DMS79 treated with DMSO at 0.1 percent for 48 hours (cell line): ENCODE data around the gene DOCK2.
"Not testable (repeated sequence)": the region's sequence is repeated elsewhere in the genome, so short reads cannot be mapped to it uniquely, and the experiment has no call there.

Experiments
- DNase-seq: peaks from one replicate; lab custom pipeline; 2025; lab: John Stamatoyannopoulos, UW

Gene DOCK2

DNA sequence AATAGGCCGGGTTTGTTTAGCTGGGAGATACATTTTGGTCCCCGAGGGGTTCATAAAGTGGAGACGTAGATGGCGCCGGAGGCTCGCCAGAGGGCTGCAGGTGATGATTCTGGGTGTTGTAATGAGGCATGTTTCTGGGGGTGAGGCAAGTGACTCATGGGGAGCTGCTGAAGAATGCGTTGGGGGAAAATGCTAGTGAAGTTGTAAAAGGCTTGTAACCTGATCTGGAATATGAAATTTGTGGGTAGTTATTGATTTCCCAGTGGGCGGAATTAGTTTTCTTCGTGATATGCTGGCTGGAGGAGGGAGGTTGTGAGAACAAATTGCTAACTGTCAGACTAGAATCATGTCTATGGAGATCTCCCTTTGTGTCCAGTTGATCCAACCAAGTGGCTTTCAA is 158.3 kb downstream of the DOCK2 start:
- DNase-seq, result no peak

DNA sequence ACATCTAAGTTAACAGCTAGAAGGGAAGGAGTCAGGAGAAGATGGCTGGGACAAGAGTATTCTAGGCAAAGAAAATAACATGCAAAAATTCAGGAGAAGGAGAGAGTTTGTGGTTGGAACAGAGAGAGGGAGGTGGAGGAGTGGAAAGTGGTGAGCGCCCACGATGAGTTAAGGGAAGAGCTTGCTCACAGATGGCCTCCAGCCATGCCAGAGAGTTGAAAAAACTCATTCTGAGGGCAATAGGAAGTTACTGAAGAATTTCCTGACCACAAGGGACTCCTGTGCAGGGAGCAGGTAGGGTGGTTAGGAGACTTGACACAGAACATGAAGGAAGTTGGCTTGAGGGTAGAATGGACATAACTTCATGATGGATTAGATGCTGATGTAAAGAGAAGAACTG is 159.7 kb downstream of the DOCK2 start:
- no peak for DNase-seq

DNA sequence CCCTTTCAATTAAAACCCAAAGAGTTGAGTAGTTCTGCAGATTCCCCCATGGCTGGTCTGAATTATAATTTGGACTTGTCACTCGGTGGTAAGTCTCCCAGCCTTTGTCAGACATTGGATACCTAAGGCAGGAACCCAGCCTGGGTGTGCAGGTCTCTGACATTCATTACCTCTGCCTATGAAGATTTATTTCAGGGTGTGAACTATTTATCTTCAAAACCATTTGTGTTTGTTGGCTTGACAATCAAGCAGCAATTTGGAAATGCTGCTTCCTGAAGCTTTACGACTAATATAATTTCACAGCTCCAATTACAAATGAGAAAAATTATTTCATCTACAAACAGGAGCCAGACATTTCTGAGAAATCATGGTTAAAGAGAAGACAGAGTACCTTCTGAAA is 160.5 kb downstream of the DOCK2 start:
- DNase-seq, result no peak

DNA sequence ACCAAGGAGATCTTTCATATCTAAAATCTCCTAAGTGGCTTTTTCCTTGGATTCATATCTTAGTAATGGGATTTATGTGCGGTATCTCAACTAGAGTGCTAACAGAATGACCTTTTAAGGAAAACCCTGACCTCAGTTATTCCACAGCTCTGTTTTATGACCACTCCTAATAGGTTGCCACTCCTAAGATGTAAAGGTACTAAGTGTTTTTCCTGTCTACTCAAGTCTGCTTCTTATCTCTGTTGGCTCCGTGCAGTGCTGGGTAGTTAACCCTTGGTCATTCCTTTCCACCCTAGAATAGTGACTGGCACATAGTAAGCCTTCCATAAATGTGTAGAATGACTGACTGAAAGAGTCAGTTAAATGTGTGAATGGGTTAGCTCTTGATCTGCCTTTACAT is 161.4 kb downstream of the DOCK2 start:
- no peak for DNase-seq

DNA sequence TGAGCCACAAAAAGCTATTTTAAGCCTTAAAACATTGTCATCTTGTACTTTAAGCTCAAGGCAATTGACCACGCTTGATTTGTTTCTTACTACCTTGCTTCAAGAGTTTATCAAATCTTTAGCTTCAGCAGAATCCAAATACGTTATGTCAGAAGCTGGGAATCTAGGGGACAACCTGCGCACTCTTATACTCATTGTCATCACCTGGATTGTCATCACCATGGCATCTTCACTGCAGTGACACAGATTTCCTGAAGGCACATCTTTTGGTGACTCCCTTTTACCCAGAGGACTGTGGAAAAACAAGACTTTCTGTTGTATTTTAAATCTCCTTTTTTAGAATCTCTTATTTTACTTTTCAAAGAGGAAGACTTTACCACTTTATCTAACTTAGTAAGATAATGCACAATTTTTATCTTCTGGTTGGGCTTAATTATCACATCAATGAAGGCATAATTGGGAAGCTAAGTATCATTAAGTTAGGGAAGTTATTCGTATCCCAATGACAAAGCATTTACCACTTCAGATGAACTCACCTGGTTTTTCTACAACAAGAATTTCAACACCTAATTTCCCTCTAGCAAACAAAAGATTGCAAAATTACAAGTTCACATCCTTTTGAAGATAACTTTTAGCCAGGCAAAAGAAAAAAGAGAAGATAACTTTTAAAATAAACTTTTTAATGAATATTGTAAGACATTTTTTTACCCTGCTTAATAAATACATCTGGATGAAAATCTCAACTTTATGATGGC is 162.0 kb downstream of the DOCK2 start:
- no peak for DNase-seq

DNA sequence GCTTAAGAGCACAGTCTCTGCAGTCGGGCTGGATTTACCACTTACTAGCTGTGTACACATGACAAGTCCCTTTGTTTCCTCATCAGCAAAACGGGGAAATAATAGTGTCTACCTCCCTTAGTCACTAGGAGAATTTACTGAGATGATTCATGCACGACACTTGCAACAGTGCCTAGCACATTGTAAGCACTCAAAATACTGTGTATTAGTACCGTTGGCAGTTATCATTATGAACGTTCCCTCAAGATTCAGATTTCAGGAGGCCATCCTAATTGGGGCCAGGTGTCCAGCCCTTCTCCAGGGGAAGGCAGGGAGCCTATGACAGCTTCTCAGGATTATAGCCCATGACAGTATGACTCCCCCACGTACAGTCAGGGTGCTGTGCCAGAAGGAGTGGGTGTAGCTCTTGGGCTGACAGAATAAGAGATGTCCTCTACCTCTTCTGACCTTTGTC is 164.3 kb downstream of the DOCK2 start:
- no peak for DNase-seq

DNA sequence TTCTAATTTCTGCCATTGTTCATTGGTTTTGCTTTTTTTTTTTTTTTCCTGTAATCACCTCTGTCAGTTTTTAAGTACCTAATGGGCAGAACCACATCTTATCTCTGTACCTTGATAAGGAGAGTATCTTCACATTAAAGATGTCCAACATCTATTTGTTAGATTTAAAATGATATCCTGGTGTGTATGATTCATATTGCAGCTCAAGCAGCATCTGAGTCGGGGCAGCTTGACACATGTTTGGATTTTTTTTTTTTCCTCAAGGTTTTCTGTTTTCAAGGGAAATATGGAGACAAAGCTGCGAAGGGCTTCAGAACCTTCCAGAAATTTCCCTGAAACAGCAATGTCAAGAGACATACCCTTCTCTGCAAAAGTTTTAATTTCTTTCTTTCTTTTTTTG is 164.7 kb downstream of the DOCK2 start:
- no peak for DNase-seq

DNA sequence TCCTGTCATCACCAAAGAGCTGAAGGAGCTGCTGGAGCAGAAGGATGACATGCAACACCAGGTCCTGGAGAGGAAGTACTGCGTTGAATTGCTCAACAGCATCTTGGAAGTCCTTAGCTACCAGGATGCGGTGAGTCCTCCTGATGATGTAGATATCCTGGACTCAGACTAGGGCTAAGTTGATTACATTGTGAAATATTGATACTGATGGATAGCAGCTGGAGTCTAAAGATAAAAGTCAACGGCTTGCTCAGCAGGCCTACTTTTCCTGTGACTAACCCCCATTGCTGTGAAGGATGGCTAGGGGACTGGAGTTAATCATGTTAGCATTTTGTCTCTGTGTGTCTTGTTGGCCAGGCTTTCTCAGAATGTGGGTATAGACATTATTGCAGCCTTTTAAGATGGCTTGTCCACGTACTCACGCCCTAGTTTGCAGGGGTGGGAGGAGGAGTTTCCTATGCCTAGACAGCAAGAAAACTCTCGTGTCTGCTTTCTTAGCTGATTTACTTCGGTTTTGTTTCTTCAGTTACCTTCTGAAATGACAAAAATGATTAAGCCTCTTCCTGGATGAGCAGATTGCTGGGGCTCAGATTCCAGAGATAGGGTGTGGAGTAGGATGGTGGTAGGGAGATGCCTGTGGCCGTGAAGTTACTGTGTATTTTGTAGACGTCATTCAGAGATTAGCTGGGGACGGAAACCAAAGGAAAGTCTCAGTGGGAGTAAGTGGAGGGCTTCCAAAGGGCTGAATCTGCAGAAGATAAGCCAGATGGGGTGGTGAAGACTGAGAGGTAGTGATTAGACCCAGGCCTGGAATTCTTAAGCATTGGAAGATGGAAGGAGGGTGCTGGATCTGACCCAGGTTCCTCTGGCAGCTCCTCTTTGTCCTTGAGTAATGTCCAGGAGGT is 166.3 kb downstream of the DOCK2 start:
- DNase-seq, result no peak

DNA sequence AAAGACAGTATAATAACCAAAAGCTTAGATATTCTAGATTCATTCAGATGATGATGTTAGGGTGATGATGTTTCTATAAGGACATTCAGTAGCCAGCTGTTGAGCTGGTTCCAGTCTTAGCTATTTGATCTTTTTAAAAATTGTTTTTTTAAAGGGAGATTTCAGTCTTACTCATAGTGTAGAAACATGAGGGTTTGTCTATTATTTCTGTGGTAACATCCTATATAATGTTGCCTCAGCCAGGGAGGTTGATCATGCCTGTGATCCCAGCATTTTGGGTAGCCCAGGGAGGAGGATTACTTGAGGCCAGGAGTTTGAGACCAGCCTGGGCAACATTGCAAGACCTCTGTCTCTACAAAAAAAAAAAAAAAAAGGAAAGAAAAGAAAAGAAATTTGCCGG is 167.8 kb downstream of the DOCK2 start:
- DNase-seq, result no peak

DNA sequence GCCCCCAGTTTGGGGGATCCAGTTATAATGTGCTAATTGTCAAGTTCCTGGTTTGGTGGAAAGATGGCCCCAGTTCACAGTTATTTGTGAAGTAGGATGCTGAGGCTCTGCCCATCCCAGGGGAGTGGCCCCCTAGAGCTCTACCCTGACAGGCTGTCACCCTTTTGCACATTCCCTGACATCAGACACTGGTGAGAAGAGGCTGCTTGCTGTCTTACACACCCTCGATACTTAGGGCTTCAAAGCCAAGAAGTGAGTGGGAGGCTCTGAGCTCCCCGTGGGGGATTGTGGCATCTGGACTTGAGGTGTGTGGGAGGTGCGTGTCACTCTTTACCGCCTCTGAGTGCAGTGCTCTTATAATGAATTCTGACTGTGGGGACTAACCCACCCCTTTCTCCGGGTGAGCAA is 168.5 kb downstream of the DOCK2 start:
- no peak for DNase-seq

DNA sequence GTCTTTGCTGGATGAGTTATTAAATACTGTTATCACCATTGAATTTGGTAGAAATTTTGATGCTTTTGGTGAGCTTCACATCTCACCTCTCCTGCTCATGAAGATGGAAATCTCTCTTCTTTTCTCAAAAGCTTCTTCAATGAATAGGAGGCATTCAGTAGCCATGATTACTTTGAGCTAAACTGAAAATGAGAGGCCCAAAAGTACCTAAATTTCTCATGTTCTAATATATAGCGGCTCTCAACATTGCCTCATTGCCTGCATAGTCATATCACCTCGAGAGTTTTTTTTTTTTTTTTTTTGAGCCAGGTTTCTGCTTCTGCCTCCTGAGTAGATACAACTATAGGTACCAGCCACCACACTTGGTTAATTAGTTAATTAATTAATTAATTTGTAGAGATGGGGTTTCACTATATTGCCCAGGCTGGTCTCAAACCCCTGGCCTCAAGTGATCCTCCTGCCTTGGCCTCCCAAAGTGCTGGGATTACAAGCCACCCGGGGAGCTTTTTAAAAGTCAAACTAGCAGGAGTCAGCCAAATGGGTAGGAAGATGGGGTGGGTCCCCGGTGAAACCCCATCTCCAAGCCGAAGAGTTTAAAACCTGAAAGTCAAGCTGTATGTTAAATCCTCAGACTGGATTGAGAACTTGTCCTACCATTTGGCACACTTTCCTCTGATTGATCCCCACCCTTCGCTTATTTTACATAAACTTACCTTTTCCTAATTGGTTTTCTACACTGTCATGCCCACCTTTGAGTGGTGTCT is 169.0 kb downstream of the DOCK2 start:
- no peak for DNase-seq

DNA sequence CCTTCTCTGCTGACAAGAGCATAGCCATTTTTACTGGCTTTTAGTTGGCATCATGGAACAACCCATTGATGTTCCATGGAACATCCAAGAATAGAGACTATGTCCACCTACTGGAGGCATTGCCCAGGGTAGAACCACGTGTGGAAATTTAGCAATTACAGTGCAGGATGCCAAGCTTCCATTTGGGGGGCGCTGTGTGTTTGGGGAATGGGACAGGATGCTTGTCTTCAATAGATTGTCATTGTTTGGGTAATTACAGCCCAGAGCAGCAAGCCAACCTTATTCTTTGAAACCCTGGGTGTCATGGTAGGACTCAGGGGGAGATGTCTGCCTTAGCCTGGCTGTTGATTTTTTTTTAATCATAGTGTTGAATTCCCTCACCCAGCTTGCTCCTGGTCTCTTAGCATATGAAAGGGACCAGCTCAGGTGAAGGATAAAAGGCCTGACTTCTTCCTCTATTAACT is 171.1 kb downstream of the DOCK2 start:
- DNase-seq, result no peak

DNA sequence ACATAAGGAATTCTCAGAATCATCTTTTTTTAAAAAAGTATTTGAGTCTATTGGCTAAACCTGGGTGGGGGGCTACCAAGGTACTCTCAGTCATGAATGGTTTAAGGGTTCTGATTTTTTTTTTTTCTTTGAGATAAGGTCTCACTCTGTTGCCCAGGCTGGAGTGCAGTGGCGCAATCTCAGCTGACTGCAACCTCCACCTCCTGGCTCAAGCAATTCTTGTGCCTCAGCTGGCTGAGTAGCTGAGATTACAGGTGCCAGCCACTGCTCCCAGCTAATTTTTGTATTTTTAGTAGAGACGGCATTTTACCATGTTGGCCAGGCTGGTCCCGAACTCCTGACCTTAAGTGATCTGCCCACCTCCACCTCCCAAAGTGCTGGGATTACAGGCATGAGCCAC is 171.8 kb downstream of the DOCK2 start:
- not testable (repeated sequence) for DNase-seq

DNA sequence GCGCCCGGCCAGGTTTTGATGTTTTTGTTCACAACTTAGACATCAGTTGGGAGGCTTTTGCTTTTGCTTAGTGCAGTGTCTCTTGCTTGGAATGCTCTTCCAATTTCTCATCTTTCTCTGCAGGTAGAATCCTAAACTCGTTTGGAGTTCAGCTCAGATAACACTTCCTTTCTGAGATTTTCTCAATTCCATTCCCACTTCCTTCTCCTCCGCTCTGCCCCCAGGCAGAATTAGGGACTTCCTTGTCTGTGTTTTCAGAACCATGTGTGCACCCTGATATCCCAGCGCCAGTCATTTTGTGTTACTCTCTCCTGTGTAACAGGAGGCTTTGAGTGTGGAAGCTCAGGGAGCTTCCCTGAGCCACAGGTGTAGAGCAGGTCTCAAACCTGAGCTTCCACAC is 172.2 kb downstream of the DOCK2 start:
- DNase-seq, result no peak

DNA sequence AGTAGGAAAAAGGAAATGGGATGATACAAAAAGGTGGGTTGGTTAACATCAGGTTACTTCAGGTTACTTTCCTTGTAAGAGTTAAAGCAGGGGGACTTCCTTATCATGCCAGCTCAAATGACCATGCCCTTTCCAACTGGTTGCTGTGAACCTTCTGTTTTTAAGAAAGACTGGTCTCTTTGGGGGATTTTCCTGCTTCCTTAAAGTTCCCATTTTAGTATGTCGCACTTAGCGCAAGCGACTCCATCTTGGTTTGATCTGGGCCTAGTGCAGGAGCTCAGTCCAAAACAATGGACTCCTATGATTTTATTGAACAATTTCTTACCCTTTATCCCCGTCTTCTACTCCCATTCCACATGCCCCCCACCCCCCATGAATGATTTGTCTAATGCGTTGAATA is 173.4 kb downstream of the DOCK2 start:
- no peak for DNase-seq

DNA sequence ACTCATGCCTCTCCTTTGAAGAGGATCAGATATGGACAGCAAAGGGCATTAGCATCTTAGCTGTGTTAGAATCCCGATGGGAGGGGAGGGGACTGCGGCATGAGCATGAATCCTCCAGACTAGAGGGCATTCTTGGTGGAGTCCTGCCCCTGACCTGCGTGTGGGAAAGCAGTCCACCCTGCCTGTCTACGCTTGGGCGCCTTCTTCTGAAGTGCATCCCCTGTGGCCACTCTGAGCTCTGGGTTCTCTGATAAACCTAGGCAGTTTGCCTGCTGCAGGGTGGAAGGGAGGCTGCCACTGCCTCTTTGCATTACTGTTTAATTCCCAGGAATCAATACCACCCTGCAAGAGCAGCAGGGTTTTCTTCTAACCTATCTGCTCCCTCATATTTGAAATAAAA is 173.9 kb downstream of the DOCK2 start:
- no peak for DNase-seq

DNA sequence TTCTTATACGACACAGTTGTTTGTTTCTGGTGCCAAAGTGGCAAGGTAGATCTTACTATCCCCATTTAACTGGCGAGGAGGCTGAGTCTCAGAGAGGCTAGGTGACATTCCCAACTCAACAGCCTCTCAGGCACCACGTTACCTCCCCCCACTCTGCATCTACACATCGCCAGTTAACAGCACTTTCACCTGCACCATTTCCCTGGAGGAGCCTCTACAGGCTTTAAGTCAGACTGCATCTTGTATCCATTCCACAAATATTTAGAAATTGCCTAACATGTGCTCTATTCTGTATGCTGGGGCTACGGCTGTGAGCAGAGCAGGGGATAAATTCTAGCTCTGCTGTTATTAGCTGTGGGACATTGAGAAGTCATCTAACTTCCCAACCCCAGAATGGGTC is 174.6 kb downstream of the DOCK2 start:
- DNase-seq, result no peak

DNA sequence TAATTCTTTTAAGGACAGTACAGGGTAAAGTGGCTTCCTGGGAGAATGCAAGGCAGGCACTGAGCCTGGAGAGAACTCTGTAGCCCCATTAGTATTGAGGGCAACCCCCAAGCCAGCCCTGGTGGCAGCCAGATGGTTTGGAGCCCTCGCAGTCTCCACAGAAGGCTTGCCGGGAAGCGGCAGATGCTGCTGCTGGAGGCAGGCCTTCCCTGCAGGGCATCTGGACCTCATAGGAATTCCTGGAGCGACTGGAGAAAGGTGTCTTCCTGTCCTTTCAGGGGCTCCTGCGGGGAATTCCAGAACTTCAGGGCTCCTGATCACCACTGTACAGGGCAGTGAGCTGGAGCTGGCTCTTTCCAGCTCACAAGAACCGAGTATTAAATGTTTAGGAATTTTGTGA is 175.7 kb downstream of the DOCK2 start:
- DNase-seq, result no peak

DNA sequence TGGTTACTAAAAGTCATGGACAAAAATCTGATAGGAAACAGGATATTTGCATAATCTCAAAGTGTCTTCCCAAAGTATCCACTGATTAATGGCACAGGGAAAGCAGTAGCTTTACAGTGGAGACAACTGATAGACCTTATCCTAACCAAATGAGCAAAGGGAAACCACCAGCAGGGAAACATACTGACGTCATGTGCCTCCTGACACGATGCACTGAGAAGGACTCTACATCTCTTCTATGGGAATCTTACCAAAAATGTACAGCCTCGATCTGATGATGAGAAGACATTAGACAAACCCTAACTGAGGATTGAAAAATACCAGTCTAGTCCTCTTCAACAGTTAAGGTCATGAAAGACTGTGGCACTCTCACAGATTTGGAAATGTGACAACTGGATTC is 177.0 kb downstream of the DOCK2 start:
- DNase-seq, result no peak

DNA sequence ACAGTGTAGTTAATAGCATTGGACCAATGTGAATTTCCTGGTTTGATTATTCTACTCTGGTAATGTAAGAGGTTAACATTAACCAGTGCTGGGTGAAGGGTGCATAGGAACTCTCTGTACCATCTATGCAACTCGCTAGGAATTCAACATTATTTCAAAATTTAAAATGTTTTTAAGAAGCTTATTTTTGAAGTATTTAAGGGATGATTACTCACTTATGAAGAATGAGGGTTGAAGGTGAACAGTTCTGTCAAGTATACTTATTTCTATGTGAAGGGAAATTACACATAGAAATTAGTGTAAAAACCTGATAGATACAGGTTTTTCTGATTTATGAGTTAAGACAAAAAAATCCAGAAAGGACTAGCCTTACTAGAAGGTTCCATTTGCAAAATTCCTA is 177.4 kb downstream of the DOCK2 start:
- no peak for DNase-seq

DNA sequence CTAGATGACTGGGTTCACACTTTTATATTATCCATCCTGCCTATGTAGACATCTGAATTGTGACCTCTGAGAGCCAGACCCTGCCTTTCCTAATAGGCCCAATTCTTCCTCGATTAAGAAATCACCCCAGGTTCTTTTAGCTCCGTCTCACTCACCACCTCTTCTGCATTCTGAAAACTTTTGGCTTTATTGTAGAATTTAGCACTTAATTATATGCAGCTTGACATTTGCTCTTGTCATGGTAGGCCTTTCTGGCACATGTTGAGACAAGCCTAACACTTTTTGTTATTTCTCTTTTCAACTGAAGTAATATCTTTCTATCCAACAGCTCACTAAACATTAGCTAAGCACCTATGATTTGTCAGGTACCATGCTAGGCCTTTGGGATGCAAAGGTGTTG is 180.0 kb downstream of the DOCK2 start:
- DNase-seq, result no peak

DNA sequence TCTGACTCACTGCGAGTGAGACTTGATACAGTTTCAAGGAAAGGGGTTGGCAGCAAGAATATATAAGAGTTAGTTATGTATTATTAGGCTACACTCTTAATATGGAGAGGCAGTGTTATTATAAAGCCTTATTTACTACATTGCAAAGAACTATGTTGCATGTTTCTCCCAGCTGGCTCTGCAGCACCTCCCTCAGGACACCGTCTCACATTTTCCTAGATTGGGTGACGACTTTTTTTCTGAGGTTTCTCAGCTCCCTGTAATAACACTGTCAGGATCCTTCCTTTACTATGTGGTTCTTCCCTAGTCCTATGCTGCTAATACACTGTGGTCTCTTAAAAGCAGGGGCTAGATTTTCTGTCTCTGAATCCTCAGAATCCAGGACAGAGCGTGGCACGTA is 189.5 kb downstream of the DOCK2 start:
- no peak for DNase-seq

DNA sequence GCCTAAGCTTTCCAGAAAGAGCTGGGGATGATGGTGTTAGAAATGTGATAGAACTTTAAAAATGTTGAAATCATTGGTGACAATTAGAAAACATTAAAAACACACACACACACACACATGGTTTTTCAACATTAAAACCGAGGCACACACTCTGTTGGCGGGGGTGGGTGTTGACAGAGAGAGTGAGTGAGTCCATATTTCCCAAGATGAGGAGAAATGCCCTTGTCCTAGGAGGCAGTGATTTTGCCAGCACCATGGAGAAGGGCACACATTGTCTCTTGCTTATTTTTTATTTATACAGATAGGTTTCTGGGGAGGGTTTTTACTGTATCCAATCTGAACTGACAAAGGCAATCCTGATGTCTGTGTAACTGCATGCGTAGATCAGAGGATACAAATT is 190.7 kb downstream of the DOCK2 start:
- no peak for DNase-seq
